GM23338 (cell line): Measurements from ENCODE around the gene MAST2. TPM values are rescaled to one million over a fixed set of nuclear protein-coding genes. Genes with fewer than 3 reads are reported as not detected.

Experiments used
- ATAC-seq: fragments of 200-7000 bp; cut with Tn5 transposase; 3 replicates; pipeline ENCODE4 v1.9.1; 2020
- DNase-seq: peaks from one replicate; pipeline ENCODE4 v3.0.0-alpha.2; 2015; ENCODE audit warnings: low spot score
- H2AFZ ChIP-seq: fragments of 200-600 bp; sonication (generic); 2 replicates; pipeline ENCODE4 v1.8.0; 2016; ENCODE audit warnings: antibody characterized with exemption, mild to moderate bottlenecking, moderate library complexity
- H3F3A ChIP-seq: fragments of 200-600 bp; sonication (generic); replicated peaks from 2 replicates; pipeline ENCODE4 v1.8.0; 2017; ENCODE audit warnings: antibody characterized with exemption, mixed run types, low read depth
- H3K27ac ChIP-seq: fragments of 200-600 bp; sonication (generic); 2 replicates; pipeline ENCODE4 v1.6.1; 2016; ENCODE audit warnings: low read depth
- H3K27me3 ChIP-seq: fragments of 200-600 bp; sonication (generic); 2 replicates; pipeline ENCODE4 v1.8.0; 2016; ENCODE audit warnings: mild to moderate bottlenecking, mixed run types, moderate library complexity; ENCODE audit not compliant: insufficient read depth
- H3K36me3 ChIP-seq: fragments of 200-600 bp; sonication (generic); 2 replicates; pipeline ENCODE4 v1.8.0; 2016; ENCODE audit warnings: mild to moderate bottlenecking; ENCODE audit not compliant: insufficient read depth
- H3K4me1 ChIP-seq: fragments of 200-600 bp; sonication (generic); 2 replicates; pipeline ENCODE4 v1.8.0; 2016; ENCODE audit warnings: mild to moderate bottlenecking, moderate library complexity; ENCODE audit not compliant: insufficient read depth
- H3K4me2 ChIP-seq: fragments of 200-600 bp; sonication (generic); 2 replicates; pipeline ENCODE4 v1.7.1; 2017; ENCODE audit warnings: mixed run types
- H3K4me3 ChIP-seq: fragments of 200-600 bp; sonication (generic); 2 replicates; pipeline ENCODE4 v1.6.1; 2016; ENCODE audit warnings: mixed run types
- H3K79me2 ChIP-seq: fragments of 200-600 bp; sonication (generic); replicated peaks from 2 replicates; pipeline ENCODE4 v1.8.0; 2017; ENCODE audit warnings: mild to moderate bottlenecking; ENCODE audit not compliant: insufficient read depth
- H3K9me2 ChIP-seq: fragments of 200-600 bp; sonication (generic); 2 replicates; pipeline ENCODE4 v1.8.0; 2017; ENCODE audit not compliant: insufficient read depth
- H4K20me1 ChIP-seq: fragments of 200-600 bp; sonication (generic); replicated peaks from 2 replicates; pipeline ENCODE4 v1.8.0; 2017; ENCODE audit warnings: mild to moderate bottlenecking; ENCODE audit not compliant: insufficient read depth
- H3K27ac Mint-ChIP-seq: 2 replicates; pipeline ENCODE4 v1.8.0; 2020; ENCODE audit warnings: inconsistent platforms, mild to moderate bottlenecking, moderate library complexity, mixed read lengths
- H3K27me3 Mint-ChIP-seq: 3 replicates; pipeline ENCODE4 v1.8.0; 2022; ENCODE audit warnings: low read depth, mild to moderate bottlenecking, moderate library complexity, mixed read lengths, inconsistent platforms; ENCODE audit not compliant: insufficient read depth, poor library complexity
- H3K36me3 Mint-ChIP-seq: 3 replicates; pipeline ENCODE4 v1.8.0; 2021; ENCODE audit warnings: low read depth, mild to moderate bottlenecking, inconsistent platforms, moderate library complexity, mixed read lengths
- H3K4me1 Mint-ChIP-seq: 3 replicates; pipeline ENCODE4 v1.8.0; 2020; ENCODE audit warnings: mild to moderate bottlenecking, inconsistent platforms, mixed read lengths
- H3K4me3 Mint-ChIP-seq: 3 replicates; pipeline ENCODE4 v1.8.0; 2021; ENCODE audit warnings: moderate library complexity, mild to moderate bottlenecking, inconsistent platforms, mixed read lengths
- H3K9me3 Mint-ChIP-seq: 3 replicates; pipeline ENCODE4 v1.8.0; 2020; ENCODE audit warnings: moderate library complexity, mild to moderate bottlenecking, inconsistent platforms, mixed read lengths
- CREB1 ChIP-seq: fragments of 250-450 bp; sonication (Bioruptor Pico); IDR thresholded peaks from 2 replicates; pipeline ENCODE4 v1.5.0; 2020; ENCODE audit warnings: low read depth, mild to moderate bottlenecking, moderate library complexity
- EZH2 ChIP-seq: fragments of 200-600 bp; sonication (generic); IDR thresholded peaks from one replicate; pipeline ENCODE4 v1.8.0; 2017; ENCODE audit warnings: antibody characterized with exemption, mild to moderate bottlenecking, low read depth; ENCODE audit not compliant: unreplicated experiment
- EZH2phosphoT487 ChIP-seq: fragments of 200-600 bp; sonication (generic); IDR thresholded peaks from one replicate; pipeline ENCODE4 v1.8.1; 2018; ENCODE audit warnings: antibody characterized with exemption; ENCODE audit not compliant: unreplicated experiment
- JUNB ChIP-seq: IDR thresholded peaks from one replicate; pipeline ENCODE4 v1.6.1; 2016; ENCODE audit warnings: antibody characterized with exemption; ENCODE audit not compliant: unreplicated experiment
- NANOG ChIP-seq: IDR thresholded peaks from 2 replicates; pipeline ENCODE4 v1.6.1; 2016; ENCODE audit warnings: antibody characterized with exemption, borderline replicate concordance
- POLR2AphosphoS5 ChIP-seq: IDR thresholded peaks from 2 replicates; pipeline ENCODE4 v1.6.1; 2016; ENCODE audit warnings: antibody characterized with exemption, low read depth
- REST ChIP-seq: IDR thresholded peaks from one replicate; pipeline ENCODE4 v1.6.1; 2018; ENCODE audit warnings: antibody characterized with exemption; ENCODE audit not compliant: unreplicated experiment
- STAT1 ChIP-seq: IDR thresholded peaks from one replicate; pipeline ENCODE4 v1.6.1; 2016; ENCODE audit warnings: antibody characterized with exemption; ENCODE audit not compliant: unreplicated experiment
- ZNF331 ChIP-seq: fragments of 250-450 bp; sonication (Bioruptor Pico); IDR thresholded peaks from 2 replicates; pipeline ENCODE4 v1.5.0; 2020; ENCODE audit warnings: low read depth, mild to moderate bottlenecking, moderate library complexity
- polyA plus RNA-seq: library from polyadenylated mRNA; unstranded; fragments of >200 nt; fragmentation: Nextera tagmentation; extraction: Ambion mirVana; gene quantifications from 2 replicates; pipeline ENCODE4 v1.2.1, GENCODE V29; 2016
- total RNA-seq: library from RNA; depleted of rRNA; stranded (reverse); fragments of >200 nt; shearing (Covaris generic); gene quantifications from 2 replicates; pipeline ENCODE4 v1.2.3, GENCODE V29; 2014
- TF ChIP-seq, protein P1 (sequence below): IDR thresholded peaks from 2 replicates; pipeline ENCODE4 v1.6.1; 2016; ENCODE audit warnings: antibody characterized with exemption
- TF ChIP-seq, protein P2 (sequence below): fragments of 250-450 bp; sonication (Bioruptor Pico); IDR thresholded peaks from 2 replicates; pipeline ENCODE4 v1.5.0; 2020; ENCODE audit warnings: mild to moderate bottlenecking, moderate library complexity

MAST2 gene
- total and polyA plus RNA-seq, 2 experiments from 2014 or later, result 11.5 to 57.7 TPM

DNA sequence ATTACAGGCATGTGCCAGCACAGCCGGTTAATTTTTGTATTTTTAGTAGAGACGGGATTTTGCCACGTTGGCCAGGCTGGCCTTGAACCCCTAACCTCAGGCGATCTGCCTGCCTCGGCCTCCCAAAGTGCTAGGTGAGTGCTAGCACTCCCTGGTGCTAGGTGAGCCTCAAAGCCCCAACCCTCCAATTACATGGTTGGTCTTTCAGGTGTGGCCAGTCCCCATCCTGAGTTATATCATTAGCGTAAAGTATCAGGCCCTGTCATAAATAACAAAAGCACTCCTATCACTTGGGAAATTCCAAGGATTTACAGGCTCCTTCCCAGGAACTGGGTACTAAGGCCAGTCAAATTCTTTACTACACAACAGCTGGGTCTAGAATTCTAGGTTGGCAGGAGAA, 191.0 kb downstream of the MAST2 start (continued):
- TF ChIP-seq REST, result no peak

DNA sequence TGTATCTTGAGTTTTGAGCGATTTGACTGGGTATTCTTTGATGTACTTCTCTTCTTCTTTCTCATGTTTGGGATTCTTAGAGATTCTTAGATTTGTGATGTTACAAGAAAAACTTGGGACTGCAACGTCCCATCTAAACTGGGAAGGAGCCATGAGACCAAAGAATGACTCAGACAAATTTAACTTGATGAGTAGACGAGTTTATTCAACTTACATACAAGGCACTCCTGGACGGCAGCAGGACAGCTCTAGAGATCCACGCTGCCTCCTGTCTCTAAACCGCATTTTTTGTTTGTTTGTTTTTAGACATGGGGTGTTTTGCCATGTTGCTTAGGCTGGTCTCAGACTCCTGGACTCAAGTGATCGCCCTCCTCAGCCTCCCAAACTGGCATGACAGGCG, 191.9 kb downstream of the MAST2 start:
- DNase-seq, result no peak
- H3K27ac Mint-ChIP-seq, result no peak overlapping the region
- peaks cover 2% of the 10 kb centered on the region; the same call in 1 of the 2 replicates for H4K20me1 ChIP-seq
- H3K36me3 Mint-ChIP-seq, result peaks cover 7% of the 10 kb centered on the region; the same call in 1 of the 3 replicates
- H3K4me2 ChIP-seq, result no peak overlapping the region
- H3K27me3 ChIP-seq, result no peaks in the 10 kb centered on the region
- H3F3A ChIP-seq, result no peaks in the 10 kb centered on the region
- peaks cover 5% of the 10 kb centered on the region; the same call in 2 of the 3 replicates for H3K9me3 Mint-ChIP-seq
- no peak for ATAC-seq
- no peak overlapping the region; the same call in 2 of the 3 replicates for H3K4me3 Mint-ChIP-seq
- no peak overlapping the region for H3K27ac ChIP-seq
- no peaks in the 10 kb centered on the region for H3K9me2 ChIP-seq
- no peaks in the 10 kb centered on the region for H3K27me3 Mint-ChIP-seq
- no peak overlapping the region for H2AFZ ChIP-seq
- H3K36me3 ChIP-seq, result peaks cover 7% of the 10 kb centered on the region; the same call in 1 of the 2 replicates
- no peaks in the 10 kb centered on the region; the same call in 2 of the 3 replicates for H3K4me1 Mint-ChIP-seq
- H3K4me3 ChIP-seq, result no peak overlapping the region
- 0 out of 2 replicates have a peak, but pooled peaks cover 20% of the 10 kb centered on the region for H3K79me2 ChIP-seq
- H3K4me1 ChIP-seq, result no peaks in the 10 kb centered on the region
- TF ChIP-seq REST, result no peak
- TF ChIP-seq, protein P1, sequence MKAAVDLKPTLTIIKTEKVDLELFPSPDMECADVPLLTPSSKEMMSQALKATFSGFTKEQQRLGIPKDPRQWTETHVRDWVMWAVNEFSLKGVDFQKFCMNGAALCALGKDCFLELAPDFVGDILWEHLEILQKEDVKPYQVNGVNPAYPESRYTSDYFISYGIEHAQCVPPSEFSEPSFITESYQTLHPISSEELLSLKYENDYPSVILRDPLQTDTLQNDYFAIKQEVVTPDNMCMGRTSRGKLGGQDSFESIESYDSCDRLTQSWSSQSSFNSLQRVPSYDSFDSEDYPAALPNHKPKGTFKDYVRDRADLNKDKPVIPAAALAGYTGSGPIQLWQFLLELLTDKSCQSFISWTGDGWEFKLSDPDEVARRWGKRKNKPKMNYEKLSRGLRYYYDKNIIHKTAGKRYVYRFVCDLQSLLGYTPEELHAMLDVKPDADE, result no peak
- no peak for TF ChIP-seq CREB1 (CRISPR knock-in tag)
- TF ChIP-seq NANOG, result no peak
- no peak for TF ChIP-seq STAT1
- TF ChIP-seq POLR2AphosphoS5, result no peak
- TF ChIP-seq ZNF331, result no peak
- TF ChIP-seq, protein P2, sequence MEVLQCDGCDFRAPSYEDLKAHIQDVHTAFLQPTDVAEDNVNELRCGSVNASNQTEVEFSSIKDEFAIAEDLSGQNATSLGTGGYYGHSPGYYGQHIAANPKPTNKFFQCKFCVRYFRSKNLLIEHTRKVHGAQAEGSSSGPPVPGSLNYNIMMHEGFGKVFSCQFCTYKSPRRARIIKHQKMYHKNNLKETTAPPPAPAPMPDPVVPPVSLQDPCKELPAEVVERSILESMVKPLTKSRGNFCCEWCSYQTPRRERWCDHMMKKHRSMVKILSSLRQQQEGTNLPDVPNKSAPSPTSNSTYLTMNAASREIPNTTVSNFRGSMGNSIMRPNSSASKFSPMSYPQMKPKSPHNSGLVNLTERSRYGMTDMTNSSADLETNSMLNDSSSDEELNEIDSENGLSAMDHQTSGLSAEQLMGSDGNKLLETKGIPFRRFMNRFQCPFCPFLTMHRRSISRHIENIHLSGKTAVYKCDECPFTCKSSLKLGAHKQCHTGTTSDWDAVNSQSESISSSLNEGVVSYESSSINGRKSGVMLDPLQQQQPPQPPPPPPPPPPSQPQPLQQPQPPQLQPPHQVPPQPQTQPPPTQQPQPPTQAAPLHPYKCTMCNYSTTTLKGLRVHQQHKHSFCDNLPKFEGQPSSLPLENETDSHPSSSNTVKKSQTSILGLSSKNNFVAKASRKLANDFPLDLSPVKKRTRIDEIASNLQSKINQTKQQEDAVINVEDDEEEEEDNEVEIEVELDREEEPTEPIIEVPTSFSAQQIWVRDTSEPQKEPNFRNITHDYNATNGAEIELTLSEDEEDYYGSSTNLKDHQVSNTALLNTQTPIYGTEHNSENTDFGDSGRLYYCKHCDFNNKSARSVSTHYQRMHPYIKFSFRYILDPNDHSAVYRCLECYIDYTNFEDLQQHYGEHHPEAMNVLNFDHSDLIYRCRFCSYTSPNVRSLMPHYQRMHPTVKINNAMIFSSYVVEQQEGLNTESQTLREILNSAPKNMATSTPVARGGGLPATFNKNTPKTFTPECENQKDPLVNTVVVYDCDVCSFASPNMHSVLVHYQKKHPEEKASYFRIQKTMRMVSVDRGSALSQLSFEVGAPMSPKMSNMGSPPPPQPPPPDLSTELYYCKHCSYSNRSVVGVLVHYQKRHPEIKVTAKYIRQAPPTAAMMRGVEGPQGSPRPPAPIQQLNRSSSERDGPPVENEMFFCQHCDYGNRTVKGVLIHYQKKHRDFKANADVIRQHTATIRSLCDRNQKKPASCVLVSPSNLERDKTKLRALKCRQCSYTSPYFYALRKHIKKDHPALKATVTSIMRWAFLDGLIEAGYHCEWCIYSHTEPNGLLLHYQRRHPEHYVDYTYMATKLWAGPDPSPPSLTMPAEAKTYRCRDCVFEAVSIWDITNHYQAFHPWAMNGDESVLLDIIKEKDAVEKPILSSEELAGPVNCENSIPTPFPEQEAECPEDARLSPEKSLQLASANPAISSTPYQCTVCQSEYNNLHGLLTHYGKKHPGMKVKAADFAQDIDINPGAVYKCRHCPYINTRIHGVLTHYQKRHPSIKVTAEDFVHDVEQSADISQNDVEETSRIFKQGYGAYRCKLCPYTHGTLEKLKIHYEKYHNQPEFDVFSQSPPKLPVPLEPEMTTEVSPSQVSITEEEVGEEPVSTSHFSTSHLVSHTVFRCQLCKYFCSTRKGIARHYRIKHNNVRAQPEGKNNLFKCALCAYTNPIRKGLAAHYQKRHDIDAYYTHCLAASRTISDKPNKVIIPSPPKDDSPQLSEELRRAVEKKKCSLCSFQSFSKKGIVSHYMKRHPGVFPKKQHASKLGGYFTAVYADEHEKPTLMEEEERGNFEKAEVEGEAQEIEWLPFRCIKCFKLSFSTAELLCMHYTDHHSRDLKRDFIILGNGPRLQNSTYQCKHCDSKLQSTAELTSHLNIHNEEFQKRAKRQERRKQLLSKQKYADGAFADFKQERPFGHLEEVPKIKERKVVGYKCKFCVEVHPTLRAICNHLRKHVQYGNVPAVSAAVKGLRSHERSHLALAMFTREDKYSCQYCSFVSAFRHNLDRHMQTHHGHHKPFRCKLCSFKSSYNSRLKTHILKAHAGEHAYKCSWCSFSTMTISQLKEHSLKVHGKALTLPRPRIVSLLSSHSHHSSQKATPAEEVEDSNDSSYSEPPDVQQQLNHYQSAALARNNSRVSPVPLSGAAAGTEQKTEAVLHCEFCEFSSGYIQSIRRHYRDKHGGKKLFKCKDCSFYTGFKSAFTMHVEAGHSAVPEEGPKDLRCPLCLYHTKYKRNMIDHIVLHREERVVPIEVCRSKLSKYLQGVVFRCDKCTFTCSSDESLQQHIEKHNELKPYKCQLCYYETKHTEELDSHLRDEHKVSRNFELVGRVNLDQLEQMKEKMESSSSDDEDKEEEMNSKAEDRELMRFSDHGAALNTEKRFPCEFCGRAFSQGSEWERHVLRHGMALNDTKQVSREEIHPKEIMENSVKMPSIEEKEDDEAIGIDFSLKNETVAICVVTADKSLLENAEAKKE (CRISPR knock-in tag), result no peak
- no peak for TF ChIP-seq JUNB
- no peak for TF ChIP-seq EZH2phosphoT487
- TF ChIP-seq EZH2, result no peak
